ENCODE measurements around the gene TIMM13.

DNA sequence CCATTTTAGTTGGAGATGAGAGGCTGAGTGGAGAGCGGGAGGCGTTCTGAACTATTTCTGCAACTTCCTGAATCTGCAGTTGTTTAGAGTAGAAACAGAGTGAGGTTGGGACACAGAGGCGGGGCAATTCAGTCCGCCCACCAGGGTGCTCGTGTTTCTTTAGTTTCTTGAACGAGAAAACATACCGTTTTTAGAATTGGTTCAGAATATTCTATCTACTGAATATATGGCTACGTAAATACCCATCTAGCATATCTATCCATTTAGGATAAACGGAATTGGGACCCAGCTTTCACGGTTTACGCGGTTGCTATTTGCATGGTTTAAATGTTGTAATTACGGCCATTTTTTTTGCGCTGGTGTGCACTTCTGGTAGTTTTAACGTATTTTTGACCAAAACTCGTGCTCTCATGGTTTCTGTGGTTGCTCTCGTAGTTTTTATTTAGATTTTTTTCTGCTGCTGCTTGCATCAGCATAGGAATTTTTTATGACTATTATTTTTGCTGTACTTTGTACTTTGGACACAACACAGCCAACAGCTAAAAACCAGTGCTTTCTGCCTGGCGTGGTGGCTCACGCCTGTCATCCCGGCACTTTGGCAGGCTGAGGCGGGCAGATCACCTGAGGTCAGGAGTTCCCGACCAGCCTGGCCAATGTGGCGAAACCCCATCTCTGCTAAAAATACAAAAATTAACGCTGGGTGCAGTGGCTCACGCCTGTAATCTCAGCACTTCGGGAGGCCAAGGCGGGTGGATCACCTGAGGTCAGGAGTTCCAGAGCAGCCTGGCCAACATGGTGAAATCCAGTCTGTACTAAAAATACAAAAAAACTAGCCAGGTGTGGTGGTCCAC is 32.7 kb downstream of the TIMM13 start:
- TF ChIP-seq, protein P1, sequence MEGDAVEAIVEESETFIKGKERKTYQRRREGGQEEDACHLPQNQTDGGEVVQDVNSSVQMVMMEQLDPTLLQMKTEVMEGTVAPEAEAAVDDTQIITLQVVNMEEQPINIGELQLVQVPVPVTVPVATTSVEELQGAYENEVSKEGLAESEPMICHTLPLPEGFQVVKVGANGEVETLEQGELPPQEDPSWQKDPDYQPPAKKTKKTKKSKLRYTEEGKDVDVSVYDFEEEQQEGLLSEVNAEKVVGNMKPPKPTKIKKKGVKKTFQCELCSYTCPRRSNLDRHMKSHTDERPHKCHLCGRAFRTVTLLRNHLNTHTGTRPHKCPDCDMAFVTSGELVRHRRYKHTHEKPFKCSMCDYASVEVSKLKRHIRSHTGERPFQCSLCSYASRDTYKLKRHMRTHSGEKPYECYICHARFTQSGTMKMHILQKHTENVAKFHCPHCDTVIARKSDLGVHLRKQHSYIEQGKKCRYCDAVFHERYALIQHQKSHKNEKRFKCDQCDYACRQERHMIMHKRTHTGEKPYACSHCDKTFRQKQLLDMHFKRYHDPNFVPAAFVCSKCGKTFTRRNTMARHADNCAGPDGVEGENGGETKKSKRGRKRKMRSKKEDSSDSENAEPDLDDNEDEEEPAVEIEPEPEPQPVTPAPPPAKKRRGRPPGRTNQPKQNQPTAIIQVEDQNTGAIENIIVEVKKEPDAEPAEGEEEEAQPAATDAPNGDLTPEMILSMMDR (IDR thresholded peaks at IDR 0.05; ENCODE audit: borderline replicate concordance, extremely low read depth, low read length, poor library complexity, severe bottlenecking) = no peak
- TF ChIP-seq EZH2 (IDR thresholded peaks at IDR 0.05; ENCODE audit: borderline replicate concordance, low read depth, low read length, severe bottlenecking) = no peak
